Measurements from ENCODE around the gene C10orf120. TPM values are rescaled to one million over a fixed set of nuclear protein-coding genes. Genes with fewer than 3 reads are reported as not detected.

The C10orf120 gene
- total and polyA plus RNA-seq, 2 donors: not detected

DNA sequence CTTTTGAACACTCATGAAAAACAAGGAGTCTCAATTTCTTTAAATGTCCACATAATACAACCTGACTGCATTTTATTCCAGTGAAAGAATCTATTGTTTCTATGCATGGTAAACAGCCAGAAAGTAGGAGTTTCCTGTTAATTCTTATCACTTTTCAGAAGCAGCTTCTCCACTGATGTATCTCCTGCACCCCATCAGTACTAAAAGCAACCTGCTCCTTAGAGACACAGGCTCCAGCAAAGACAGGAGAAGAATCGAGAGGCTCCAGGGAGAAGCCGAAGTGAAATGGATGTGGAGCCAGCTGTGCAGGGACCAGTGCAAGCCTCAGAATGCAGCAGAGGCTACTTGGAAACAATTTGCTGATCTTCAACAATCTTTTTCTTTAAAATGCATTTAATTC is 16.4 kb upstream of the C10orf120 start:
- no peak overlapping the region for H3K4me3 ChIP-seq (ENCODE audit: low read depth, low read length)
- H3K36me3 ChIP-seq (ENCODE audit: insufficient read depth): no peaks in the 10 kb centered on the region
- 72% methylated on average over 2 of the region's 2 CpGs for WGBS
- no peak overlapping the region for H3K27ac ChIP-seq (ENCODE audit: low read depth)
- no peaks in the 10 kb centered on the region for H3K4me1 ChIP-seq (ENCODE audit: insufficient read depth)
- DNase-seq (ENCODE audit: extremely low spot score): no peak

DNA sequence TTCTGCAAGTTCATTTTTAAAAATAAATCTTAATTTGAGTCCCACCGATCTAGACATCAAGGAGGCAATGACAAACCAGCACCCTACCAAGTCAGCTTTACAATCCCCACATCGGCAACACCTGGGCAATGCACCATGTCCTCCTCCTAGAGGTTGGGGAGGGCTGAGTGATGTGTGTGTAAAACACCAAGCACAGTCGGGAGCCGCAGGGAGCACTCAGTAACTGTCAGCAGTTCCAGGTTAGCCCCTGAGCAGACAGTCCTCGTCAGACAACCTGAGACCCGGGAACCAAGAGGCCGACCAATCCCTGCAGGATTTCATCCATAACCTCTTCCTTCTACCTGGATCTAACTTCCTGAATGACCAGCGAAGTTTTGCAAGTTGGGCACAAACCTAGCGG is 15.9 kb upstream of the C10orf120 start:
- Histone ChIP-seq H3K27ac (ENCODE audit: low read depth) (no peak overlapping the region), H3K36me3 (ENCODE audit: insufficient read depth) (no peaks in the 10 kb centered on the region), H3K4me3 (ENCODE audit: low read depth, low read length) (no peak overlapping the region), H3K4me1 (ENCODE audit: insufficient read depth) (no peaks in the 10 kb centered on the region)
- WGBS: 67% methylated on average over 9 of the region's 9 CpGs
- no peak for DNase-seq (ENCODE audit: extremely low spot score)

DNA sequence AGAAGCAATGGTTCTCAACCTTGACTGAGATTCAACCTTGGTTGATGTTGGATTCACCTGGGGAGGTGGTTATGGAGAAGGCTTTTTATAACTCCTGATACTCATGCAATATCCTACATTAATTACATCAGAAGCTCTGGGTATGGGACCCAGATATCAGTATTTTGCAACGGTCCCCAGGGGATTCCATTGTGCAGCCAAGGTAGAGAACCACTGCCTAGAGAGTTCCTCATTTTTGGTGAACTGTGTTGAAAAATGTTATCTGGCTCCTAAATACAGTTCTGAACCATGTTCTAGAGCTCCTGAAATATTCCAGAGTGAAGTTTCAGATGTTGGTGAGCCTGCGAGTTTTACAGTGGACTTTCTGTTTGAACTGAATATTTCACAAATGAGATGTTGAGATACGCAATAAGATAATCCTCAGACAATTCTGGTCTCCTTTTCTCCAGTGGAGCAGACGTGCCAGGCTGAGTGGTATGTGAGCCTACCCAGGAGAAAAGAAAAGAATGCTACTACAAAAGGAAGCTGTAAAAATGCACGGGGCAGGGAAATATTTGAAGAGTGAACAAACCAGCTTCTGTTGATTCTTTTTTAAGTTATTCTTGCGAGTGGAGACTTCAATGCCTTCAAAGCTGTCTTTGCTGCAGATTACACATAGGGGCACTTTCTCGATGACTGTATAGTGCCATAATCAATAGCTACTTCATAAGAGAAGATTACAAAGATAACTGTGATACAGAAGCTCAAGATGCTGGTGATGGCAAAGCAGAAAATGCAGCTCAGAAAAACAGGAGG is 13.6 kb upstream of the C10orf120 start:
- DNase-seq (ENCODE audit: extremely low spot score): no peak
- Histone ChIP-seq H3K27ac (ENCODE audit: low read depth) (no peak overlapping the region), H3K36me3 (ENCODE audit: insufficient read depth) (no peaks in the 10 kb centered on the region), H3K4me1 (ENCODE audit: insufficient read depth) (no peaks in the 10 kb centered on the region), H3K4me3 (ENCODE audit: low read depth, low read length) (no peak overlapping the region)
- 45% methylated on average over 7 of the region's 7 CpGs for WGBS

DNA sequence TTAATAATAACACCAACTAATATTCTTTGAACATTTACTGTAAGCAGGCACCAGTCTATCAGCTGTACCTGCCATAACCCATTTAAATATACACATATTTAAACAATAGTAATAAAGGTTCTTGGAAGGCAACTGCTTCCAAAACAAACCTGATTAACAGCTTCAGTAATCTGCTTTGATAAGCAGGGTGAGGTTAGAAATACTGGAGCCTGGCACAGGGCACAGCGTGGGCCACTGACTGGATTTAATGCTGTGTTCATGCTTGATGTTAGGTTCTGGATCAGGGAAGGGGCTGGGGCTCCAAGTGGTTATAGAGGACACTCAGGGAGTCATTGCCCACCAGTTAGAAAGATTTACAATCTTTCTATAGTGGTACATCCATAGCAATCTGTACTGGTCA is 10.9 kb upstream of the C10orf120 start:
- Histone ChIP-seq H3K27ac (ENCODE audit: low read depth) (no peak overlapping the region), H3K36me3 (ENCODE audit: insufficient read depth) (no peaks in the 10 kb centered on the region), H3K4me3 (ENCODE audit: low read depth, low read length) (no peak overlapping the region), H3K4me1 (ENCODE audit: insufficient read depth) (no peaks in the 10 kb centered on the region)
- WGBS: 72% methylated on average over 1 of the region's 1 CpG
- DNase-seq (ENCODE audit: extremely low spot score): no peak

DNA sequence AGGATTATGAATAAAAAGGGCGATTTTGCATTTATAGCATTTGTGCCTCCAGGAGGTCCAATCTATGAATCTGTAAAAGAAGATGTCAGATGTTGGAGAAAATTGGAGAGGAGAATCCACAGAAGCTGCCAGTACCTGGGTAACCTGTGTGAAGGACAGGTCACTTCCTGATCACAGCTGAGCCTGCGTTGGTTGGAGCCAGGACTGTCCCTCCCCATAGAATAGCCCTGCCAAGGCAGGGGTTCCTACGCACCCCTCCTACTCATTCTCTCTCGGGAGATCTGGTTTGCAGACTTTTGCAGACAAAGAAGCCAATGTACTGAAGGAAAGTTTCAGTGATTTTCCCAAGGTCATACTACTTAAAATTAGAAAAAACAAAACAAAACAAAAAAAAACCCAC is 10.3 kb upstream of the C10orf120 start:
- 63% methylated on average over 4 of the region's 4 CpGs for WGBS
- Histone ChIP-seq H3K4me1 (ENCODE audit: insufficient read depth) (no peaks in the 10 kb centered on the region), H3K27ac (ENCODE audit: low read depth) (no peak overlapping the region), H3K4me3 (ENCODE audit: low read depth, low read length) (no peak overlapping the region), H3K36me3 (ENCODE audit: insufficient read depth) (no peaks in the 10 kb centered on the region)
- DNase-seq (ENCODE audit: extremely low spot score): no peak

DNA sequence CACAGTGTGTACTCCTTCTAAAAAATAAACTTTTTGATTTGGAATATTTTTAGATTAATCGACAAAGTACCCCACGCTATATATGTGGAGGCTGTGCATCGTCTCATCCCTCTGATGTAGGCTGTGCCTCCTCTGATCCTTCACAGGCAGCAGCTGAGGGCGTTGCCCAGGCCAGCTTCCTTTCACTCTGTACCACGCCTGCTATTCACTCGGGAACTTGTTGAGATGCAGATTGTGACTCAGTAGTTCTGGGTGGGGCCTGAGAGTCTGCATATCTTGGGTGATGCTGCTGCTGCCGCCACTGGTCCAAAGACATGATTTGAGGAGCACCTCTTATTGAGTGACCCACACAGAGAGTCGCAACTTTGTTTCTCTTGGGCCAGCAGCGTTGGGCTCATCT is 7.9 kb upstream of the C10orf120 start:
- H3K4me1 ChIP-seq (ENCODE audit: insufficient read depth): no peaks in the 10 kb centered on the region
- H3K36me3 ChIP-seq (ENCODE audit: insufficient read depth): no peaks in the 10 kb centered on the region
- no peak overlapping the region for H3K4me3 ChIP-seq (ENCODE audit: low read depth, low read length)
- WGBS: 64% methylated on average over 9 of the region's 9 CpGs
- H3K27ac ChIP-seq (ENCODE audit: low read depth): no peak overlapping the region
- DNase-seq (ENCODE audit: extremely low spot score): no peak

DNA sequence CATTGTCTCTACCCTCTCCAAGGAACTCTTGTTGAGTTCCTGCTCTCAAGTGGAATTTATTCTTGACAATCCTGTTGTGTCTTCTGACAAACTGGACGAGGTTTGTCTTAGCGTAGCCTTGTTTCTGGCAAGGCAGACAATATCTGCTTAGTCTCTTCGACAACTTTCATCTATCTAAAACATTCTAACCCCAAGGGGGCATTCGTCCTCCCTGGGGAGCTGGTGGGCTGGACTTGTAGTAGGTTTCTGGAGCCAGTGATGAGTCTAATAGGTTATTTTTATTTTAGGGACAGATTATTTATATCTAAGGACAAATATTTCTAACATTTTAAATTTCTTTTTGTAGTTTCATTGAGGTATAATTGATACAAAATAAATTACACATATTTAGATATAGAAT is 7.3 kb upstream of the C10orf120 start:
- no peaks in the 10 kb centered on the region for H3K4me1 ChIP-seq (ENCODE audit: insufficient read depth)
- H3K4me3 ChIP-seq (ENCODE audit: low read depth, low read length): no peak overlapping the region
- WGBS: 40% methylated on average over 4 of the region's 4 CpGs
- H3K36me3 ChIP-seq (ENCODE audit: insufficient read depth): no peaks in the 10 kb centered on the region
- H3K27ac ChIP-seq (ENCODE audit: low read depth): no peak overlapping the region
- no peak for DNase-seq (ENCODE audit: extremely low spot score)

DNA sequence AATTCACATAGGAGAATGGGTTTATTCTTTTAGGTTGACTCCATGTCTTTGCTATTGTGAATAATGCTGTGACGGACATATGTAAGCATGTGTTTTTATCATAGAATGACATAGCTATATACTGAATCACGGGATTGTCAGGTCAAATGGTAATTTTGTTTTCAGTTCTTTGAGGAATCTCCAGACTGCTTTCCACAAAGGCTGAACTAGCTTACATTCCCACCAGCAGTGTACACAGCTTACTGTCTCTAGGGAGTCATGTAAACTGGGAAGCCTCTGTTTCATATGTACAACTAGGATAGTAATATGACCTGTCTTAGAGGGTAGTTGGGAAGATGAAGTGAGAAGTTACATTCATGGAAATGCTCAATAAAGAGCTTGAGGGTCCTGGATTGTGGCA is 6.8 kb upstream of the C10orf120 start:
- Histone ChIP-seq H3K36me3 (ENCODE audit: insufficient read depth) (no peaks in the 10 kb centered on the region), H3K27ac (ENCODE audit: low read depth) (no peak overlapping the region), H3K4me3 (ENCODE audit: low read depth, low read length) (no peak overlapping the region), H3K4me1 (ENCODE audit: insufficient read depth) (no peaks in the 10 kb centered on the region)
- no peak for DNase-seq (ENCODE audit: extremely low spot score)
- 82% methylated on average over 2 of the region's 2 CpGs for WGBS

DNA sequence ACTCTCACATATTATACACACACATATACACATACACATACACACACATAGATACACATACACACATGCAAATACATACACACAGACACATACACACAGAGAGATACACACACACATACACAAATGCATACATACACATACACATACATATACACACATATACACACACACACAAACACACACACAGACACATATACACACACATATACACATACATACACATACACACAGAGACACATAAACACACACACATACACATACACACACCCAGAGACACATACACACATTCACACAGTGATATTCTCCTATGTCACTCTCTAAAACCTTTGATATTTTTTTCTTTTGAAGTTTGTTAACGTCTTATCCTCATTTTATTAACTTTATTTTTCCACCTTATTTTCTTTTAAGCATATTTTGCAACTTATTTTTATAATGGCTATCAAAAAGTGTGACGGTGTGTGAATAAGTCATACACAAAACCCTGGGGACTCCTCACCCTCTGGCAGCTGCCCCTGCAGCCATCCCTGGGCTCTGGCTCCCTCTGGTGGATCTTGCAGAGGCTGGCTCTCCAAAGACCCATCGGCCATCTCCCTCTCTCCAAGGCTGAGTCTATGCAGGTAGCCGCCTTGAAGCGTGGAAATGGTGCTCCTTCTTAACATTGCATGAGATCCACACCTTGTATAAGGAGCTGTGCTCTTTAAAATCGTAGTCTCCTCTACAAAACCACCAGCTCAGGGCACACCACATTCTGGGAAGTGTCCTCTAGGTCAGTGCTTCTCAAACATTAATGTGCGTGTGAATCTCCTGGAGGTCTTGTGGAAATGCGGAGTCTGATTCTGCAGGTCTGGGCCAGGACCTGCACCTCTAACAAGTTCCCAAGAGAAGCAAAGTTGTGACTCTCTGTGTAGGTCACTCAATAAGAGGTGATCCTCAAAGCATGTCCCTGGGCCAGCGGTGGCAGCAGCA is 4.1 kb upstream of the C10orf120 start:
- no peak for DNase-seq (ENCODE audit: extremely low spot score)
- Histone ChIP-seq H3K4me3 (ENCODE audit: low read depth, low read length) (no peak overlapping the region), H3K4me1 (ENCODE audit: insufficient read depth) (no peaks in the 10 kb centered on the region), H3K27ac (ENCODE audit: low read depth) (no peak overlapping the region), H3K36me3 (ENCODE audit: insufficient read depth) (no peaks in the 10 kb centered on the region)
- WGBS: 48% methylated on average over 9 of the region's 9 CpGs

DNA sequence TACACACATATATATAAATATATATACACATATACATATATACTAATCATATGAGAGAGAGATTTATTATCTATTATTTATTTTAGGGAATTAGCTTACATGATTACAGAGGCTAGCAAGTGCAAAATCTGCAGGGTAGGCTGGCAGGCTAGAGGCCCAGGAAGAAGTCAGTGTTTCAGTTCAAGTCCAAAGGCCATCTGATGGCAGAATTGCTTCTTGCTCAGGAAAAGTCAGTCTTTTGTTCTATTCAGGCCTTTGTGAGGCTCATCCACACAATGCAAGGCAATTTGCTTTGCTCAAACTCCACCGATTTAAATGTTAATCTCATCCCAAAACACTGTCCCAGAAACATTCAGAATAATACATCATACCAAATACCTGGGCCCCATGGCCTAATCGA is 2.6 kb upstream of the C10orf120 start:
- Histone ChIP-seq H3K4me3 (ENCODE audit: low read depth, low read length) (no peak overlapping the region), H3K27ac (ENCODE audit: low read depth) (no peak overlapping the region), H3K36me3 (ENCODE audit: insufficient read depth) (no peaks in the 10 kb centered on the region), H3K4me1 (ENCODE audit: insufficient read depth) (no peaks in the 10 kb centered on the region)
- 57% methylated on average over 2 of the region's 2 CpGs for WGBS
- no peak for DNase-seq (ENCODE audit: extremely low spot score)

DNA sequence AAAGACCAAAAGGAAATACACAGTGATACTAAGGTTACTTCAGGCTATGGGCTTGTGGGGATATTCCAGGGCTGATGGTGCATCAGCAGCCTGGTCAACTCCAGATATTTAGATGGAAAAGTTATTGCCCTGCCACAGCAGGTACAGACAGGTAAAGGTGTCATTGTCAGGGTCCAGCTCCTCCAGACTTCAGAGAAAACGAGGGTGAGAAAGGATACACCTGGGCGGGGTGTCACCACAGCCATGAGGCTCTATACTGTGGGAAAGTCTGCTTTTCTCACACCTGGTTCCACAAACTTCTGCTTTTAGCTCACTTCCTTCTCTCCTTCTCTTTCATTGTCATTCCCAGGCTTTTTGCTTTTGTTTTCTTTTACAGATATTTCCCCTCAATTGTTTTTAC is 2.0 kb upstream of the C10orf120 start:
- DNase-seq (ENCODE audit: extremely low spot score): no peak
- Histone ChIP-seq H3K4me1 (ENCODE audit: insufficient read depth) (no peaks in the 10 kb centered on the region), H3K36me3 (ENCODE audit: insufficient read depth) (no peaks in the 10 kb centered on the region), H3K4me3 (ENCODE audit: low read depth, low read length) (no peak overlapping the region), H3K27ac (ENCODE audit: low read depth) (no peak overlapping the region)
- WGBS: 46% methylated on average over 2 of the region's 2 CpGs

DNA sequence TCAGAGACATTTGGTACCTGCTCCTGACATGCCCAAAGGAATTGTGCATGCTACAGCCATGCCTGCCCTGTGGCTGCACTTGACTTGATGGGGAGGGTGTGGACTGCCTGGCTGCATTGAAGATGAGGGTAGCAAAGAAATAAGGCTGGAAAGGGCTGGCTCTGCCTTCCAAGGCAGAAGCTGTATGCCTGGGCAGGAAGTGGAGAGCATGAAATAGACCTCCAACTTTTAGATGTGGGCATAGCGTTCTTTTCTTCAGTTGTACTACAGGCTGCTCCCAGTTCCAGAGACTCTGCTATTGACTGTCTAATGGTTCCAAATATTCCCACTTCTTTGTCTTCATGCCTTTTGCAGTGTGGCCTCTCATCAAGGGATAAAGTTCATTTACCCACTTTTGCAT is 3.0 kb downstream of the C10orf120 start:
- 86% methylated on average over 1 of the region's 1 CpG for WGBS
- no peak overlapping the region for H3K4me3 ChIP-seq (ENCODE audit: low read depth, low read length)
- no peaks in the 10 kb centered on the region for H3K36me3 ChIP-seq (ENCODE audit: insufficient read depth)
- H3K27ac ChIP-seq (ENCODE audit: low read depth): no peak overlapping the region
- DNase-seq (ENCODE audit: extremely low spot score): no peak
- H3K4me1 ChIP-seq (ENCODE audit: insufficient read depth): no peaks in the 10 kb centered on the region

DNA sequence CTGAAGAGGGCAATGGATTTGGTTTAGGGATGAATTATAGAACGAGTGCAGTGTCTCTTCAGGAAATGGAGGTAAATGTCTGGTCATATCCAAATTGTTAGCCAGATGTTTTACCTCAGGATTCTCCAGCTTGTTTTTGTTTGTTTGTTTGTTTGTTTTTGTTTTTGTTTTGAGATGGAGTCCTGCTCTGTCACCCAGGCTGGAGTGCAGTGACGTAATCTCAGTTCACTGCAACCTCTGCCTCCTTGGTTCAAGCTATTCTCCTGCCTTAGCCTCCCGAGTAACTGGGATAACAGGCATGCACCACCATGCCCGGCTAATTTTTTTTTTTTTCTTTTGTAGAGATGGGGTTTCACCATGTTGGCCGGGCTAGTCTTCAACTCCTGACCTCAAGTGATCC is 6.9 kb downstream of the C10orf120 start:
- H3K4me3 ChIP-seq (ENCODE audit: low read depth, low read length): no peak overlapping the region
- H3K4me1 ChIP-seq (ENCODE audit: insufficient read depth): no peaks in the 10 kb centered on the region
- DNase-seq (ENCODE audit: extremely low spot score): no peak
- WGBS: 80% methylated on average over 5 of the region's 5 CpGs
- H3K36me3 ChIP-seq (ENCODE audit: insufficient read depth): no peaks in the 10 kb centered on the region
- no peak overlapping the region for H3K27ac ChIP-seq (ENCODE audit: low read depth)

Measured in urinary bladder (tissue), 4 donors.